ENCODE results near the gene PRR23E.

The PRR23E gene, protein sequence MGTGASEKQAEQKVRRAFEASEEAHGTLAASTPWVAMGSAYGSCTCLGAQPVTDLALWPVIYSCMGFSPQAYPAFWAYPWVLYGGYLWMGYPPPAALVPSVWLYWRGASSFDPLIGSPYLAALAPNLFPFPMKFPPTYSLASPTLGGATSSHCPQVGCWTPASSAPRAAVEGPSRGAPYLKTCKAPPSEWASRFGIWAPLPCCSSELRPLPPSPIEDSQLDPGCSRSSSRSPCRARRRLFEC

DNA sequence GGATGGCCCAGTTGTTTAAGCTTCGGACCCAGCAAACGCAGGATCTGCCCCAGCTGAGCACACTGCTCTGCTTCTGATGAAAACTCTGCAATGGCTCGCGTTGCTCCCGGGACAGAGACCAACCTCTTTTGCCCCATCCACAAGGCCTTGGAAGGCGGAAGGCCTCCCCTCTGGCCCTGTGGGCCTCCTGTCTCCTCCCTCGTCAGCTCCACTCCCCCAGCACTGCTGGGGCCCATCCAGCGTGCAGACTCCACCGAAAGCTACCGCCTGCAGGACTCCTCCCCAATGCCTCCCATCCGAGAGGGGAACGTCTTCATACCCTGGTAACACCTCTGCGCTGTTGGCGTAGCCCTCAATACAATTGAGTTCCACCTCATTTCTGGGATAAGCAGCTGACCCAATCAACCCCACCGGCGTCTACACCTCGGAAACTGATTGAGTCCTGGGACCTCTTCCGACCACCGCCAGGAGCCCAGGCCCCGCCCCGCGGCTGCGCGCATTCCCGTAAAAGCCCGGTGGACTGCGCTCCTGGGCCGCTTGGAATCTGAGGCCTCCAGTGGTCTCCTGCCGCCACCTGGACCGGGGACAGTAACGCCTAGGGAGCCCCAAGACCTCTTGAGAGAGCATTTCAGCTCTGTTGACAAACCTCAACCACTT lies at the start of gene PRR23E:
PRR23E (plus strand) TSS at position 556 of the 657 bp plus-strand sequence. CDS start 3,555 bp downstream, outside the sequence.
- no peak for DNase-seq (ENCODE audit: low read depth in 2 of 2)

DNA sequence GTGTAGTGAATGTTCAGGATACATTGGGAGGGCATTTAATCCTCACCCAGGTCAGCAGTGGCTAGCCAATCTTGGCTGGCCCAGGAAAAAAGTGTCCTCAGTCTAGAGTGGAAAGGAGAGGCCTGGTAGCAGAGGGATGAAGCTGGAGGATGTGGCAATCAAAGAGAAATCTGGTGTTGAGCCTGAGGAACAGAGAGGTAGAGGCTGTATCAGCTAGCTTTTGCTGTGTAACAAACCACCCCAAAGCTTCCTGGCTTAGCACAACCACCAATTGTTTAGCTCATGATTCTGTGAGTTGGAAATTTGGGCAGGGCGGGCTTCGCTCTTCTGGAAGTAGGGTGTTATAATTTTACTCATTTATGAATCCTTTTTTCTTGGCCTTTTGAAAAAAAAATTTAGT lies 49.8 kb upstream of the PRR23E start:
- DNase-seq (ENCODE audit: low read depth in 2 of 2): no peak

- no peak for DNase-seq (ENCODE audit: low read depth in 2 of 2)
These were observed 48.3 kb upstream of the PRR23E start for GRCh38 chr3:127144631-127145030.

GRCh38 chr3:127145266-127145665 lies 47.7 kb upstream of the PRR23E start:
- DNase-seq (ENCODE audit: low read depth in 2 of 2): no peak

DNA sequence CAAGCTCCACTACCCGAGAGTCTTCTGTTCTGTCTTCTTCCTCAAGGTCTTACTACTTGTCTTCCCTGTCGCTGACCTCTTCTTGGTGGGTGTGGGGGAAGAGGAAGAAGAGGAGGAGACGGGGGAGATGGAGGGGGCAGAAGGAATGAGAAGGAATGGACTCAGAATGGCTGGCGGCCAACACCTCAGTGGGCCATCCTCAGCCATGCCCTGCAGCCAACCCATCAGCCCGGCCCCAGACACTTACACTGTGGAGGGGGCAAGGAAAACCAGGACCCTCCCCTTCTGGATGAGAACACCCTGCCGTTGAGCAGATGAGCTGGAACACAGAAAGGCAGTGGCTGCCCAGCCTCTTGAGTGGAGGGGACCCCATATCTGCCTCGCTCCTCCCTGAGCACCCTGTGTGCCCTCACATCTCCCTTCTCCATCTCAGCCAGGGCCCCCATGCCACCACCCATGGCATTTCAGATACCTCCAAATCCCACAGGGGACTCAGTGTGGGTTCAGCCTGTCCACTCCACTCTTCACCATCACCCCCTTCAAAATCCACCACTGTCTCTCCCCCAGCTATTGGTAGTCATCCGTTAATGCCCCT lies 45.5 kb upstream of the PRR23E start:
- no peak for DNase-seq (ENCODE audit: low read depth in 2 of 2)

DNA sequence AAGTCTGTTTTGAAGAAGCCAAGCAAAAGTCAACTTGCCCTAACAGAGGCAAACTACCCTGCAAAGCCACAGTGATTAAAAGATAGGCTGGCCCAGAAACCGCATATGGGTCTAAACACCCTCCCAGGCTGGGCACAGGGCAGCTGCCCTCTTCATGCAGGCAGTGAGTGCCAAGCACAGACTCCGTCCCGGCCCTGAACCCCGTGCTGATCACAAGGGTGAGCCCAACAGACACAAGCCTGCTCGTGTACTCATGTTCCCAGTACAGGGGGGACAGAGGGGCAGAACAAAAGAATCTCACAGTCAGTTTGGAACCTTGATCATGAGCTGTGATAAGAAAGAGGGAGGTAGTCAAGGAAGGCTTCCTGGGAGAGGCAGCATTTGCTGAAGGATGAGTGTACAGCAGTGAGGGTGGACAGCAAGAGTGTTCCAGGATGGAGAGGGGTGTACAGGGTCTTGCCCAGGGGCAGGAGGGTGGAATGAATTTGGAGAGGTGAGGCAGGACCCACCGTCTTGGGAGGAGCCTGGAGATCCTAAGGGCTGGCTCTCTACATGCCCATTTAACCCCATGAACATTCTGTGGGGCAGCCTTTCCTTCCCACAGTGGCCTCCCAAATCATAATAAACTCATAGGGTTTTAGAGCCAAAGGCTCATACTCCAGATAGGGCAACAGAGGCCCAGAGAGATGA lies 43.2 kb upstream of the PRR23E start:
- DNase-seq (ENCODE audit: low read depth in 2 of 2): no peak

DNA sequence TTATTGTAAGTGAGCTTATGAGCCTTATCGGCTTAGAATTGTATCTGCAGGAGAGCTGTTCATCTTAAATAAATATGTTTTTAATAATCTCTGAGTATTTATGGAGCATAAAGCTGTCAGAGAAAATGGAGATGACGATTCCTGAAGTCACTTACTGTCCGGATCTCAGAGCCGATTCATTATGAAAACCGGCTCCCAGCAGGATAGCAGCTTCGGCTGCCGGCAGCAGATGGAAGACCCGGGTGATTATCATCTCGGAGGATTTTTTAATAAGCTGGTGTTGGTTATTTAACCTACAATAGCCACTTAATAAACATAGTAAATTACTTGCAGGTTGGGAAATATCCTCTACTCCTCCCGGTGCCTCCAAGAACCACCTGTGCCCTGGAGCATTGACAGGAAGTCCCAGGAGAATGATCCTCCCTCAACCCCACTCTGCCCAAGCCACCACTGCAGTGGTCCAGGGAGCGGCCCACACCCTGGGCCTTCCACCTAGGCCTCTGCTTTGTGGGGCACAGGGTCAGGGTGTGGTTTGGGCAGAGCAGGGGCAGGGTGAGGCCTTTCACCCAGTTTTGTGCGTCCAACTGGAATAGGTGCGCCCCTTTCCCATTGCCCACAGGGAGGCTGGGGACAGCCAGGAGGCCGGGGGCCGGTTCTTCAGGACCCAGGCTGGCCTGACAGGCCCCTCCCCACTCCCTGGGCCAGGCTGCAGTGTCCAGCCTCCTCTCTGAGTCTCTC lies 42.2 kb upstream of the PRR23E start:
- DNase-seq (ENCODE audit: low read depth in 2 of 2): no peak

DNA sequence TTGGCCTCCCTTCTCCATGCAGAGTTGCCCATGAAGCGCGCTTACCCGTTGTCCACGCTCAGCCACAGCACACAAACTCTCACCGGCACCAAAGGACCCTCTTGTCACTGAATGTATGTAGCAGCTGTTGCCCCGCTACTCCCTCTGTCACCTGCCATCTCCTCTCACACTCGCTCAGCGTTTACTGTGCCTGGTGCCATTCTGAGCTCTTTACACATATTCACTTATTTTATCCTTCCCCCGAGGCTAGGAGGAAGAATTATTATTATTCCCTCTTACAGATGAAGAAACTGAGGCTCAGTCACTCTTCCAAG lies 41.7 kb upstream of the PRR23E start:
- DNase-seq (ENCODE audit: low read depth in 2 of 2): no peak

- no peak for DNase-seq (ENCODE audit: low read depth in 2 of 2)
These were observed 40.8 kb upstream of the PRR23E start for GRCh38 chr3:127151992-127152650.

- no peak for DNase-seq (ENCODE audit: low read depth in 2 of 2)
These were observed 40.0 kb upstream of the PRR23E start for GRCh38 chr3:127152684-127153505.

DNA sequence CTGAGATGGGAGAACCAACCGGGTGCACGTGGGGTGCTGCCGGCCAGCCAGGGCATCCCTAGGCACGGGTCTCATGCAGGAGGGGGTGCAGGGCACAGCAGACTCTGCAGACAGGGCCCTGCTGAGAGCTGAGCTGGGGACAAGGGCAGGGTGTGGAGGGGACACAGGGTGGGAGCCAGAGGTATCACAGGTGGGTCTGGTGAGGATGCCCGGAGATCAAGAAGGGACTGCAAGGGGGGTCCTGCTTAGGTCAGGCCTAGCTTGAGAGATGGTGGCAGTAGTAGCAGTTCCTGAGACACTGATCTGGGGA lies 39.5 kb upstream of the PRR23E start:
- DNase-seq (ENCODE audit: low read depth in 2 of 2): no peak

DNA sequence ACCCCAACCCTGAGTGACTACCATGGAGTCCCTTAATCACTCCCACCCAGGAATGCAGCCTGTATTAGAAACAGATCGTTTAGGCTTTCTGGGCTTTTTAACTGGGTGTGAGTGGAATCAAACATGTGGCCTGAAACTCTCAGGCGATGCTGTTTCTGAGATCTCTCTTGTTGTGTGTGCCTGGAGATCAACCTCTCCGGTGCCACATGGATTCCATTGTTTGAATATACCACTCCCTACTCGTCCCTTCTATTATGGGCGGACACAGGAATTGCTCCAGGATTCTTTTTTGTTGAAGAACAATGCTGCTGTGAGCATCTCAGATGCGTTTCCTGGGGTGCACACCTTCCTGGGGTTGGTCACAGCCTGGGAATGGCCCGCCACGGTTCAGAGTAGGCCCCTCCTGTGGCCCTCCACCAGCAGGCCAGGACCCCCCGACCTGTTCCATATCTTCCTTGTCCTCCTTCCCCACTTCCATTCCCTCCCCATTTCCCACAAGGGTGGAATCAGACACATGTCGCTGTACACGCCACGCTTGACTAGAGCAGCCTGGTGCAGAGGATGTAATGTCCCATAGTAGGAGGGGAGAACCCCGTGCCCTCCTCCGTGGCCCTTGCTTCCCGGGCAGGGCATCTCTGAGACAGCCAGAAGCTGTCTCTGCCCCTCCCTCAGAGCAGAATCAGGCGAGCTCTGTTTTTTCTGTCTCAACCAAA lies 36.4 kb upstream of the PRR23E start:
- DNase-seq (ENCODE audit: low read depth in 2 of 2): no peak

GRCh38 chr3:127157171-127157828 lies 35.6 kb upstream of the PRR23E start:
- no peak for DNase-seq (ENCODE audit: low read depth in 2 of 2)

DNA sequence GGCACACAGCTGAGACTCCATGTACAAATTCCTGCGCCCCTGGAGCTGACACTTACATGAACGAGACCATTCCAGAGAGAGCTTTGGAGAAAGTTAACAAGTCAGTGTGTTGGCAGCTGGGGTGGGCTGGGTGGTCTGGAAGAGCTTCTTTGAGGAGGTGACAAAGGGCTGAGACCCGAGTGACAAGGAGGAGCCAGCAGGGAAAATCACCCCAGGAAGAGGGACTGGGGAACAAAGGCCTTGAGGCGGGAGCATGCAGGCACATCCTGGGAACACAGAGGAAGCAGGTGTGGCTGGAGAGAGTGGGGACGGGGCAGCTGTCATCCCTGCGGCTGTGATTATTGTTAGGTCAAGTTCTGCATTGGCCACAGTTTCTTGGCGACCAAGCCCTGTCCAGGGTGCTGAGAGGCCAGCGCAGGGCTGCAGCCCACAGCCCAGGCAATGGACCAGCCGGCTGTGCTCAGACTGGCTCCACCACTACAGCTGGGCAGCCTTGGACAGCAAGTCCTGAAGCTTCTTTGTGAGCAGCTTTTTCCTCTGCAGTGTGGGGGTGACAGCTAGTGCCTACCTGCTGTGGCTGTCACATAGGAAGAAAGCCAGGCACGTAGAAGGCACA lies 34.2 kb upstream of the PRR23E start:
- no peak for DNase-seq (ENCODE audit: low read depth in 2 of 2)

DNA sequence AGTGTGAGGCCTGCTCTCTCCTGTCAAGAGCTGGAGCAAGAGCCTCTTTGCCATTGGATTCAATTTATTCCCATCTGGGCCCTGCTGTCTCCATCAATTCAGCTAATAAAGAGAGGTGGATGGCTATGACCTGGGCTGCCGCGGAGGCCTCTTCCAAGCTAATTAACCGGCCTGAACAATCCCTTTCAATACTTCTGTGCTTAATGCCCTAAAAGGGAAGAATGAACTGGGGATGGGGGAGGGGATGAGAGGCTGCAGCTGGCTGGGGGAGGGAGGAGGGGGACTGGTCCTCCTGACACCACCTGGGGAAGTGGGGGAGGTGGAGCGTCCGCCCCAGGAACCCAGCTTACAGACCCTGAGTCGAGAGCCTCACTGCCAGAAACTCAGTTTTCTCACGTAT lies 33.4 kb upstream of the PRR23E start:
- DNase-seq (ENCODE audit: low read depth in 2 of 2): no peak

GRCh38 chr3:127161236-127161635 lies 31.7 kb upstream of the PRR23E start:
- DNase-seq (ENCODE audit: low read depth in 2 of 2): no peak

GRCh38 chr3:127161973-127162579 lies 30.9 kb upstream of the PRR23E start:
- no peak for DNase-seq (ENCODE audit: low read depth in 2 of 2)

GRCh38 chr3:127162947-127163645 lies 29.8 kb upstream of the PRR23E start:
- no peak for DNase-seq (ENCODE audit: low read depth in 2 of 2)
